ENCODE results near the gene GTF2A1.

- TF ChIP-seq SUZ12 (IDR thresholded peaks at IDR 0.05) = no peak
- TF ChIP-seq FOXK2 (IDR thresholded peaks at IDR 0.05) = 0 out of 2 replicates have a peak, but pooled peaks have one; percentile 55
- TF ChIP-seq BHLHE40 (IDR thresholded peaks at IDR 0.05; ENCODE audit: borderline replicate concordance) = no peak
- TF ChIP-seq FOXA1 (IDR thresholded peaks at IDR 0.05) = no peak
- peak; percentile 32; the same call in 1 of the 2 replicates for TF ChIP-seq ELF4 (IDR thresholded peaks at IDR 0.05)
- TF ChIP-seq CTBP1 (IDR thresholded peaks at IDR 0.05; ENCODE audit: borderline replicate concordance) = no peak
- TF ChIP-seq FOXM1 (IDR thresholded peaks at IDR 0.05; ENCODE audit: borderline replicate concordance) = no peak
- TF ChIP-seq TARDBP (IDR thresholded peaks at IDR 0.05) = no peak
- TF ChIP-seq SP1 (IDR thresholded peaks at IDR 0.05) = no peak
- peak; percentile 30; the same call in 1 of the 2 replicates for TF ChIP-seq L3MBTL2 (conservative IDR thresholded peaks at IDR 0.05)
- no peak for TF ChIP-seq HDGF (IDR thresholded peaks at IDR 0.05; ENCODE audit: borderline replicate concordance)
- TF ChIP-seq PKNOX1 (IDR thresholded peaks at IDR 0.05) = no peak
Observed at GRCh38 chr14:81219210-81219758, 1.5 kb downstream of the GTF2A1 start.

Data from HEK293T (cell line).